ENCODE data around the gene LCN1. TPM values are rescaled to one million over a fixed set of nuclear protein-coding genes. Genes with fewer than 3 reads are reported as not detected.
A peak's percentile ranks its signal among the peaks of the same experiment; 100 is the strongest.

The LCN1 gene
- total and polyA plus RNA-seq, 10 donors, result 0.09 TPM; not detected in 9

- peak; percentile 97 for DNase-seq
- Histone ChIP-seq H3K27me3 (replicated peaks in 1 of 7) (no peaks in the 10 kb centered on the region), H3K4me3 (peak within 1 kb of the TSS; percentile 78 to 100 (median 94)), H3K27ac (peak within 1 kb of the TSS; percentile 61 to 91 (median 78)), H3K4me1 (peaks cover 16 to 67% (median 43%) of the 10 kb centered on the region in 6 donors), H3K36me3 (peaks cover 0 to 39% (median 29%) of the 10 kb centered on the region in 6 donors), H3K9me3 (no peaks in the 10 kb centered on the region)
- intact Hi-C loops (cut with DNase I; ENCODE audit: low total_unique reads), result no loop called here
- TF ChIP-seq CTCF (IDR thresholded peaks at IDR 0.05 in 8 of 11, conservative IDR thresholded peaks at IDR 0.05 in 3 of 11) (peak; percentile 74 to 99 (median 94)), POLR2A (IDR thresholded peaks at IDR 0.05) (no peak), POLR2AphosphoS5 (IDR thresholded peaks at IDR 0.05) (peak; percentile 72 to 89 (median 82))
- WGBS, 5 donors, result 0 to 2% (median 1%) methylated on average over 1 to 92 of the region's 92 CpGs
Measured at GRCh38 chr9:135500525-135501260, 20.5 kb upstream of the LCN1 start, which contains the start of gene MRPS2. Gene MRPS2 (plus strand): TSS chr9:135500682. CDS start chr9:135500711, 29 bp downstream.

- no peaks in the 10 kb centered on the region for H3K9me3 ChIP-seq
- intact Hi-C loops (cut with DNase I; ENCODE audit: low total_unique reads), result no loop called here
- H3K27me3 ChIP-seq (replicated peaks in 1 of 7), result no peaks in the 10 kb centered on the region
- peak; percentile 76 for DNase-seq
- peak overlapping the region; percentile 61 to 91 (median 78) for H3K27ac ChIP-seq
- H3K4me3 ChIP-seq, result peak overlapping the region; percentile 78 to 100 (median 94)
- TF ChIP-seq POLR2A (IDR thresholded peaks at IDR 0.05) (no peak), CTCF (IDR thresholded peaks at IDR 0.05 in 8 of 11, conservative IDR thresholded peaks at IDR 0.05 in 3 of 11) (no peak), POLR2AphosphoS5 (IDR thresholded peaks at IDR 0.05) (peak in 2 of 3 donors; percentile 2 to 3)
- H3K36me3 ChIP-seq, result peaks cover 0 to 39% (median 29%) of the 10 kb centered on the region in 6 donors
- peaks cover 16 to 73% (median 44%) of the 10 kb centered on the region in 6 donors for H3K4me1 ChIP-seq
- WGBS, 5 donors, result 45 to 61% (median 51%) methylated on average over 23 to 38 of the region's 38 CpGs
Measured at GRCh38 chr9:135501261-135502167, 19.7 kb upstream of the LCN1 start.

GRCh38 chr9:135502168-135502872 is 18.9 kb upstream of the LCN1 start:
- H3K4me1 ChIP-seq, result peaks cover 16 to 73% (median 44%) of the 10 kb centered on the region in 6 donors
- no peaks in the 10 kb centered on the region for H3K27me3 ChIP-seq (replicated peaks in 1 of 7)
- peak overlapping the region in 3 of 8 donors; percentile 78 to 100 (median 95) for H3K4me3 ChIP-seq
- H3K27ac ChIP-seq, result no peak overlapping the region
- WGBS, 5 donors, result 89 to 94% (median 93%) methylated on average over 14 to 15 of the region's 15 CpGs
- H3K9me3 ChIP-seq, result no peaks in the 10 kb centered on the region
- intact Hi-C loops (cut with DNase I; ENCODE audit: low total_unique reads), result no loop called here
- TF ChIP-seq POLR2A (IDR thresholded peaks at IDR 0.05) (no peak), POLR2AphosphoS5 (IDR thresholded peaks at IDR 0.05) (no peak), CTCF (IDR thresholded peaks at IDR 0.05 in 8 of 11, conservative IDR thresholded peaks at IDR 0.05 in 3 of 11) (no peak)
- peak; percentile 66 for DNase-seq
- peaks cover 0 to 39% (median 29%) of the 10 kb centered on the region in 6 donors for H3K36me3 ChIP-seq
